BLaER1 treated with 17β-estradiol and CSF1 and Interleukin-3, amounts not matched to agents 10 nM and 100 nM (cell line): ENCODE data around the gene MBD4.

ENCODE experiments used
- H3K27ac ChIP-seq, 11 experiments: shearing (Covaris generic); formaldehyde crosslinking; 2 replicates each; pipeline ENCODE4 v1.8.1; 2022
- H3K27me3 ChIP-seq, 11 experiments: shearing (Covaris generic); formaldehyde crosslinking; 2 replicates each; pipeline ENCODE4 v1.8.1; 2022
- H3K36me3 ChIP-seq, 11 experiments: shearing (Covaris generic); formaldehyde crosslinking; 2 replicates each; pipeline ENCODE4 v1.8.1; 2022
- H3K4me1 ChIP-seq, 10 experiments: shearing (Covaris generic); formaldehyde crosslinking; 2 replicates each; pipeline ENCODE4 v1.8.1; 2022
- H3K4me2 ChIP-seq, 11 experiments: shearing (Covaris generic); formaldehyde crosslinking; 2 replicates each; pipeline ENCODE4 v1.8.1; 2022
- H3K4me3 ChIP-seq, 10 experiments: shearing (Covaris generic); formaldehyde crosslinking; 2 replicates each; pipeline ENCODE4 v1.8.1; 2022
- H3K9ac ChIP-seq, 11 experiments: shearing (Covaris generic); formaldehyde crosslinking; 2 replicates each; pipeline ENCODE4 v1.8.1; 2022
- H3K9me3 ChIP-seq, 11 experiments: shearing (Covaris generic); formaldehyde crosslinking; replicated peaks in 1 of 11; 2 replicates each; pipeline ENCODE4 v1.8.1; 2022
- H4K20me1 ChIP-seq, 11 experiments: shearing (Covaris generic); formaldehyde crosslinking; 2 replicates each; pipeline ENCODE4 v1.8.1; 2022
- Cebpa-rat ChIP-seq, 11 experiments: shearing (Covaris generic); IDR thresholded peaks; 2 replicates each; pipeline ENCODE4 v1.8.1; 2022

Gene MBD4

DNA sequence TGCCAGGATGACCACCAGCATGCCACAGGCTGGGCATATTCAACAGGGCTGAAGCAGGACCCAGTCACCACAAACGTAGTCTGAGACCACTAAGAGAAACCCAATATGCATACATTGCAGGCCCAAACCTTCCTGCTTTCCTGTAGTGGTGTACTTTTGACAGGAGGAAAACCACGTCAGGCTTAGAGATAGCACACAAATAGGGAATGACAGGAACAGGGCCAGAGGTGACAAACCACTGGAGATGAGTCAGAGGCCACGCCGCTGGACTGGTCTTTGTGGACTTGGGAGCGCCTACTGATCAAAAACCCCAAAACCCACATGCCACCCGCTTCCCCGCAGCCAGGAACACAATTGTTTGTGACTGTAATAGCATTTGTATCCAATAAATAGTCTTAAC lies 7.7 kb downstream of the MBD4 start:
- Histone ChIP-seq H3K9ac (no peak overlapping the region), H3K27me3 (peaks cover 0 to 14% (median 13%) of the 10 kb centered on the region in 11 experiments; a peak in 18 of 22 replicates), H4K20me1 (peaks cover 25 to 69% (median 45%) of the 10 kb centered on the region in 11 experiments; a peak in 20 of 22 replicates), H3K27ac (no peak overlapping the region), H3K36me3 (peaks cover 66 to 82% (median 77%) of the 10 kb centered on the region in 11 experiments), H3K4me1 (peaks cover 39 to 76% (median 48%) of the 10 kb centered on the region in 10 experiments), H3K9me3 (no peaks in the 10 kb centered on the region), H3K4me3 (no peak overlapping the region), H3K4me2 (peak overlapping the region in 4 of 11 experiments; percentile 6 to 96 (median 53); a peak in 5 of 22 replicates)
- TF ChIP-seq Cebpa-rat (IDR thresholded peaks at IDR 0.05) = no peak

DNA sequence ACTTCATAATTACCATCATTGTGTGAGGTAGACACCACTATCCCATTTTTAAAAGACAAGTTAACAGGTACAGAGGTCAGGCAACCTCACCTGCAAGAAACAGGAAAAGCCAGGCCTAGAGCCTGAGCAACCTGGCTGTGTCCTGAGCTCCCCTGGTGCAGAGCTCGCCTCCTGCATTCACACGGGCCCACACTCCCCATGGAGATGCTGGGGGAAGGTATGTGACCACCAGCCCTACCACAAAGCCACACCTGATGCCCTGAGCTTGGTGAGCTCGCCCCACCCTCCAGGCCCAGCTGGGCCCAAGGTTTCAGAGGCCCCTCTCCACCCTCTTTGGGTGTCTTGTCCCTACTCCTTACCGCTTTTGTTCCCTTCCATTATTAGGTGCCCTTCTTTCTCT lies 10.1 kb downstream of the MBD4 start:
- peaks cover 0 to 8% (median 4%) of the 10 kb centered on the region in 11 experiments; a peak in 12 of 22 replicates for H3K9me3 ChIP-seq
- peaks cover 42 to 58% (median 52%) of the 10 kb centered on the region in 11 experiments for H3K36me3 ChIP-seq
- H3K9ac ChIP-seq = no peak overlapping the region
- H4K20me1 ChIP-seq = peaks cover 8 to 45% (median 21%) of the 10 kb centered on the region in 11 experiments; a peak in 19 of 22 replicates
- H3K4me1 ChIP-seq = peaks cover 29 to 64% (median 38%) of the 10 kb centered on the region in 10 experiments
- H3K27ac ChIP-seq = no peak overlapping the region
- no peak for TF ChIP-seq Cebpa-rat (IDR thresholded peaks at IDR 0.05)
- peaks cover 0 to 16% (median 14%) of the 10 kb centered on the region in 11 experiments; a peak in 18 of 22 replicates for H3K27me3 ChIP-seq
- 0 out of 22 replicates have a peak overlapping the region, but pooled peaks of 1 of the 11 experiments have one; percentile 2 for H3K4me2 ChIP-seq
- no peak overlapping the region for H3K4me3 ChIP-seq

DNA sequence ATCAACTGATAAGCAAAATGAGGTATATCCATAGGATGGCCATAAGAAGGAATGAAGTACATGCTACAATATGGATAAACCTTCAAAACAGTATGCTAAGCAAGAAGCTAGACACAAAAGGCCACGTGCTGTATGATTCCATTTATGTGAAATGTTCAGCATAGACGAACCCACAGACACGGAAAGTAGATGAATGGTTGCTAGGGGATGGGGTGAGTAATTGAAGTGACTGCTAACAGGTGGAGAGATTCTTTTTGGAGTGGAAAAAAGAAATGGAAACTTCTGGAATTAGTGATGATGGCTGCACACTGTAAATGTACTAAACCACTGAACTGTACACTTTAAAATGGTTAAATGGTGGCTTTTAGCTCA lies 10.7 kb downstream of the MBD4 start:
- Histone ChIP-seq H3K36me3 (peaks cover 38 to 53% (median 48%) of the 10 kb centered on the region in 11 experiments), H3K9ac (peak overlapping the region in 5 of 11 experiments; percentile 19 to 59 (median 49); a peak in 7 of 22 replicates), H3K4me2 (peak overlapping the region; percentile 81 to 99 (median 90)), H3K27me3 (peaks cover 0 to 16% (median 14%) of the 10 kb centered on the region in 11 experiments; a peak in 18 of 22 replicates), H4K20me1 (peaks cover 5 to 40% (median 16%) of the 10 kb centered on the region in 11 experiments; a peak in 16 of 22 replicates), H3K4me1 (peaks cover 33 to 66% (median 43%) of the 10 kb centered on the region in 10 experiments), H3K4me3 (peak overlapping the region in 8 of 10 experiments; percentile 34 to 65 (median 48); a peak in 7 of 20 replicates), H3K9me3 (peaks cover 0 to 11% (median 6%) of the 10 kb centered on the region in 11 experiments; a peak in 12 of 22 replicates), H3K27ac (no peak overlapping the region)
- TF ChIP-seq Cebpa-rat (IDR thresholded peaks at IDR 0.05) = no peak

DNA sequence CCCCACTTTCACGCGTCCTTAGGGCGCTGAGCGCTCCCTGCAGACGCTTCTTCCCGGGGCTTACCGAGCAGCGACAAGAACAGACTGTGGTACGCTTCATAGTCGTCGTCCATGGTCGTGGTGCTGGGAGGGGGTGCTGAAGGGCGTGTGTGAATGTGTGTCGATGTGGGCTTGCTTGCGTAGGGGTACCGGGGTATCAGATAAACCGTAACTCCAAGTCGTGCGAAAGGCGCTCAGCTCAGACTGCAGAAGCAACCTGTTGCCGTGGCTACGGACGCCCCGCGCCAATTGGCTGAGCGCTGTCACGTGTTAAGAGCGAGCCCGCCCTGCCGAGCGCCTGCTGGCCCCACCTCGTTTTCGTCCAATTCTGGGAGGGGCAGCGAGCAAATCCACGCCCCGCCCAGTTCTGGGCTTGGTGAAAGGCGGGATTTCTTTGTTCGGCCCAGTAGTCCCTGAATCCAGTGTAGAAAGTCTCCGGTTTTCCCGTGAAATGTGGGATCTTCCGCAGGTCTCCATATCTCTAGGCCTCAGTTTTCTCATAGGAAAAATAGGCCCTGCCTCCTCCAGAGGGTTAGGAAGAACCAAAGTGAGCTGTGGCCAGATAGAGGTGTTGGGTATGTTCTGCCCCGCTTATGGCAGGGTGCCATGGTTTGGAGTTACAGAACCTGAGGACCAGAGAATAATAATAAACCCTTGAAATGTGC lies 11.2 kb downstream of the MBD4 start, which contains the start of gene EFCAB12:
Gene EFCAB12, minus strand, starts transcription at position 261 of the 704 bp plus-strand sequence. Its CDS starts 148 bp downstream, at position 113.
- peak within 1 kb of the TSS in 10 of 11 experiments; percentile 3 to 59 (median 43); a peak in 13 of 22 replicates for H3K9ac ChIP-seq
- H3K4me2 ChIP-seq = peak within 1 kb of the TSS; percentile 81 to 99 (median 90)
- peak within 1 kb of the TSS in 2 of 11 experiments; percentile 10 to 26; a peak in 2 of 22 replicates for H3K27ac ChIP-seq
- no peak for TF ChIP-seq Cebpa-rat (IDR thresholded peaks at IDR 0.05)
- peaks cover 33 to 47% (median 43%) of the 10 kb centered on the region in 11 experiments for H3K36me3 ChIP-seq
- peaks cover 39 to 66% (median 48%) of the 10 kb centered on the region in 10 experiments for H3K4me1 ChIP-seq
- peak within 1 kb of the TSS; percentile 34 to 65 (median 50) for H3K4me3 ChIP-seq
- peaks cover 0 to 34% (median 11%) of the 10 kb centered on the region in 11 experiments; a peak in 12 of 22 replicates for H4K20me1 ChIP-seq
- H3K9me3 ChIP-seq = peaks cover 0 to 11% (median 8%) of the 10 kb centered on the region in 11 experiments; a peak in 12 of 22 replicates
- peaks cover 0 to 16% (median 14%) of the 10 kb centered on the region in 11 experiments; a peak in 18 of 22 replicates for H3K27me3 ChIP-seq

DNA sequence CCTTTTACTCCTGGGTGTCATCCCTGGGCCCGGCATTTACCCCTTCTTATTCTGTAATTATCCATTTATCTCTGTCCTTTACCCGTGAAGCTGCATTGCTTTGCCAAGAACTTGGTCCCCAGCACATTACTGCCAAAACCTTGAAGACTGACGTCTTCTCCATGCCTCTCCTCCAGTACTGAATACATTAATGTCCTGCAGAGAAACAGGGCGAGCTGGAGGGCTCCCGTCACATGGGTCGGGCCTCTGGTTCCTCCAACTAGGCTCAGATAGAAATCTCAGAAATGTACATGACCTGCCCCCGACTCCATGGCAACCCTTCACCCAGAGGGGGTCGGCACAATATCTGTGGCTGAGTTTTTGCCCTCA lies 11.8 kb downstream of the MBD4 start:
- H3K9ac ChIP-seq = peak overlapping the region in 6 of 11 experiments; percentile 3 to 52 (median 36); a peak in 3 of 22 replicates
- H3K9me3 ChIP-seq = peaks cover 0 to 11% (median 8%) of the 10 kb centered on the region in 11 experiments; a peak in 12 of 22 replicates
- peaks cover 0 to 16% (median 14%) of the 10 kb centered on the region in 11 experiments; a peak in 18 of 22 replicates for H3K27me3 ChIP-seq
- peaks cover 27 to 42% (median 37%) of the 10 kb centered on the region in 11 experiments for H3K36me3 ChIP-seq
- peak overlapping the region; percentile 81 to 99 (median 90) for H3K4me2 ChIP-seq
- no peak for TF ChIP-seq Cebpa-rat (IDR thresholded peaks at IDR 0.05)
- H3K4me3 ChIP-seq = peak overlapping the region; percentile 34 to 65 (median 50)
- peaks cover 0 to 29% (median 7%) of the 10 kb centered on the region in 11 experiments; a peak in 10 of 22 replicates for H4K20me1 ChIP-seq
- H3K27ac ChIP-seq = no peak overlapping the region
- peaks cover 40 to 65% (median 50%) of the 10 kb centered on the region in 10 experiments for H3K4me1 ChIP-seq

DNA sequence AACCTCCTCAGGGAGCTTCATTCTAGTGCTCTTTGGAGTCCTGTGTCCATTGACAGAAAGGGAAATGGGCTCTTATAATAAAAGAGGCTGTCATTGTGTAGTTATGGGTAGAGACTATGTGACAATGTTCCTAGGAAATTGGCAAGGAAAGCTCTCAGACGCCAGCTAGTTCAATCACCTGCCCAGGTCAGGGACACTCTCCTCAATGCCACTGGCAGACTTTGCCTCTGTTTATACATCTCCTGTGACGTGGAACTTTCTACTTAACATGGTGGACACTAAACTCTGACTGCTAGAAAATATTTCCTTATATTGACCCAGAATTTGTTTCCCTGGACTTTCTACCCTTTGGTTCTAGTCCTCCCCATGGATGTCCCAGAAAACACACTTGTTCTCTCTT lies 14.1 kb downstream of the MBD4 start:
- Histone ChIP-seq H3K4me1 (peaks cover 40 to 51% (median 45%) of the 10 kb centered on the region in 10 experiments), H3K9me3 (peaks cover 0 to 21% (median 9%) of the 10 kb centered on the region in 11 experiments; a peak in 12 of 22 replicates), H4K20me1 (peaks cover 0 to 15% (median 0%) of the 10 kb centered on the region in 11 experiments; a peak in 3 of 22 replicates), H3K27ac (peak overlapping the region in 7 of 11 experiments; percentile 53 to 78 (median 73); a peak in 9 of 22 replicates), H3K9ac (no peak overlapping the region), H3K4me3 (no peak overlapping the region), H3K4me2 (peak overlapping the region; percentile 42 to 76 (median 57)), H3K36me3 (peaks cover 4 to 18% (median 13%) of the 10 kb centered on the region in 11 experiments), H3K27me3 (peaks cover 0 to 16% (median 14%) of the 10 kb centered on the region in 11 experiments; a peak in 18 of 22 replicates)
- TF ChIP-seq Cebpa-rat (IDR thresholded peaks at IDR 0.05) = no peak

DNA sequence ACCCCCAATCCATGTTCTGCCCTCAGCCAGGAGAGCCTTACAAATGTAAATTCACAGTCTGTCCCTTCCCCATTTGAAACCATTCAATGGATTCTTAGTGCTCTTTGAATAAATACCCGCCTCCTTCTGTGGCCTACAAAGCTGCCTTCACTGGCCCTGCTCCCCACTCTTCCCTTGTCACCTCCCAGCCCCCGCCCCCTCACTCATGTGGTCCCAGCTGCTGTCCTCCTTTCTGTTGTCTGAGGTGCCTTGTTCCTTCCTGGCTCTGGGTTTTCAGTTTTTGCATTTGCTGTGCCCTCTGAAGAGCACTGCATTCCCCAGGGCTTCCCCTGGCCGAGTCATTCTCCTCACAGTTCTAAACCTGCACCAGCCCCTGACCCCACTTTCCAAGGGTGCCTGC lies 14.5 kb downstream of the MBD4 start:
- Histone ChIP-seq H3K4me3 (no peak overlapping the region), H3K36me3 (peaks cover 0 to 14% (median 9%) of the 10 kb centered on the region in 11 experiments; a peak in 20 of 22 replicates), H3K9ac (no peak overlapping the region; a peak in 1 of 22 replicates), H3K4me2 (peak overlapping the region; percentile 42 to 76 (median 57)), H3K4me1 (peaks cover 40 to 51% (median 45%) of the 10 kb centered on the region in 10 experiments), H3K9me3 (peaks cover 0 to 24% (median 9%) of the 10 kb centered on the region in 11 experiments; a peak in 12 of 22 replicates), H3K27me3 (peaks cover 0 to 16% (median 14%) of the 10 kb centered on the region in 11 experiments; a peak in 18 of 22 replicates), H4K20me1 (peaks cover 0 to 15% (median 0%) of the 10 kb centered on the region in 11 experiments; a peak in 3 of 22 replicates), H3K27ac (peak overlapping the region in 10 of 11 experiments; percentile 20 to 78 (median 60); a peak in 17 of 22 replicates)
- no peak for TF ChIP-seq Cebpa-rat (IDR thresholded peaks at IDR 0.05)

DNA sequence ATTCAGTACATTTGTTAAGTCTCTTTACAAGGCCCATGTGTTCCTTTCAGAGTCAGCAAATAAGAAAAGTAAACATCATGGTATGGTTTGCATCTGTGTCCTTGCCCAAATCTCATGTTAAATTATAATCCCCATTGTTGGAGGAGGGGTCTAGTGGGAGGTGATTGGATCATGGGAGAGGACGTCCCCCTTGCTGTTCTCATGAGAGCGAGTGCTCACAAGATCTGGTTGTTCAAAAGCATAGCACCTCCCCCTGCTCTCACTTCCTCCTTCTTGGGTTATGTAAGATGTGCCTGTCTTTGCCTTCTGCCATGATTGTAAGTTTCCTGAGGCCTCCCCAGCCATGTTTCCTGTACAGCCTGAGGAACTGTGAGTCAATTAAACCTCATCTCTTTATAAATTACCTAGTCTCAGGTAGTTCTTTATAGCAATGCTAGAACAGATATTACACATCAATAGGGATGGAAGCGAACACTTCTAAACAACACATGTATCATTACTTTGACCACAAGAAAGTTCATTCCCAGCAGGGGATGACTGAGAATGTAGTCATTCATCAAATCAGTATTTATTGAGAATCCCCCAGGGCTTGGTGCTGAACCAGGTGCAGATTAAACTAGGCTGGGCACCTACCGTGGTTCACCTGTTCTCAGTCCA lies 15.4 kb downstream of the MBD4 start:
- peak overlapping the region in 4 of 11 experiments; percentile 8 to 43 (median 31); a peak in 6 of 22 replicates for H3K9ac ChIP-seq
- H3K4me3 ChIP-seq = no peak overlapping the region
- TF ChIP-seq Cebpa-rat (IDR thresholded peaks at IDR 0.05) = no peak
- peaks cover 0 to 9% (median 0%) of the 10 kb centered on the region in 11 experiments; a peak in 1 of 22 replicates for H4K20me1 ChIP-seq
- H3K9me3 ChIP-seq = peaks cover 0 to 24% (median 9%) of the 10 kb centered on the region in 11 experiments; a peak in 12 of 22 replicates
- peaks cover 0 to 16% (median 14%) of the 10 kb centered on the region in 11 experiments; a peak in 18 of 22 replicates for H3K27me3 ChIP-seq
- peaks cover 0 to 5% (median under 1%) of the 10 kb centered on the region in 11 experiments; a peak in 7 of 22 replicates for H3K36me3 ChIP-seq
- H3K27ac ChIP-seq = peak overlapping the region; percentile 45 to 78 (median 66); a peak in 21 of 22 replicates
- peak overlapping the region; percentile 49 to 76 (median 58) for H3K4me2 ChIP-seq
- peaks cover 40 to 51% (median 48%) of the 10 kb centered on the region in 10 experiments for H3K4me1 ChIP-seq
